OCI-LY7 (cell line): Measurements from ENCODE around the gene LILRB2.

Experiments used
- EZH2phosphoT487 ChIP-seq: fragments of 200-600 bp; sonication (generic); IDR thresholded peaks from 2 replicates; pipeline ENCODE4 v1.6.1; 2018; ENCODE audit warnings: low read depth, borderline replicate concordance, mild to moderate bottlenecking, mixed run types, antibody characterized with exemption, low read length, moderate library complexity, mixed read lengths
- TF ChIP-seq, protein P1 (sequence below): fragments of 200-600 bp; sonication (generic); conservative IDR thresholded peaks from 2 replicates; pipeline ENCODE4 v1.5.1; 2014; ENCODE audit warnings: mild to moderate bottlenecking, antibody characterized with exemption, low read length, moderate library complexity, mixed read lengths

DNA sequence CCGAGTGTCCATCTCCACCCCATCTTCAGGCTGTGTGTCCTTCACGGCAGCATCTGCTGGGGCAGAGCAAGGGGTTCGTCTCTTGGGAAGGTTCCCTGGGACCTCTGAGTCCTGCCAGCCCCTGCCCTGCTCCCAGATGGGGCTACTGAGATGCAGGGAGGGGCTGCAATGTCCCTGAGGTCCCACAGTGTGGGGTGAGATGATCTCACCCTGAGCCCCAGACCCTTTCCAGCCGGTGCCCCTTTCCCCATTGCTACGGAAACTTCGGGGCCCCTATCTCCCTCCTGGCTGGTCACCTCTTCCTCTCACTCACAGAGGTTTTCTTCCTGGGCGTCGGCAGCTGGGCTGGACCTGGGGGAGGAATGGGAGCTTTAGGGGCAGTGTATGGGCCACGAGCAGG is 5.0 kb downstream of the LILRB2 start:
- TF ChIP-seq, protein P1, sequence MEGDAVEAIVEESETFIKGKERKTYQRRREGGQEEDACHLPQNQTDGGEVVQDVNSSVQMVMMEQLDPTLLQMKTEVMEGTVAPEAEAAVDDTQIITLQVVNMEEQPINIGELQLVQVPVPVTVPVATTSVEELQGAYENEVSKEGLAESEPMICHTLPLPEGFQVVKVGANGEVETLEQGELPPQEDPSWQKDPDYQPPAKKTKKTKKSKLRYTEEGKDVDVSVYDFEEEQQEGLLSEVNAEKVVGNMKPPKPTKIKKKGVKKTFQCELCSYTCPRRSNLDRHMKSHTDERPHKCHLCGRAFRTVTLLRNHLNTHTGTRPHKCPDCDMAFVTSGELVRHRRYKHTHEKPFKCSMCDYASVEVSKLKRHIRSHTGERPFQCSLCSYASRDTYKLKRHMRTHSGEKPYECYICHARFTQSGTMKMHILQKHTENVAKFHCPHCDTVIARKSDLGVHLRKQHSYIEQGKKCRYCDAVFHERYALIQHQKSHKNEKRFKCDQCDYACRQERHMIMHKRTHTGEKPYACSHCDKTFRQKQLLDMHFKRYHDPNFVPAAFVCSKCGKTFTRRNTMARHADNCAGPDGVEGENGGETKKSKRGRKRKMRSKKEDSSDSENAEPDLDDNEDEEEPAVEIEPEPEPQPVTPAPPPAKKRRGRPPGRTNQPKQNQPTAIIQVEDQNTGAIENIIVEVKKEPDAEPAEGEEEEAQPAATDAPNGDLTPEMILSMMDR, result no peak
- TF ChIP-seq EZH2phosphoT487, result no peak
